Measurements from ENCODE around the gene GNAL. TPM values are rescaled to one million over a fixed set of nuclear protein-coding genes. Genes with fewer than 3 reads are reported as not detected.

Gene GNAL
- total and polyA plus RNA-seq, 11 donors: 0.76 to 5.9 (median 1.6) TPM

- TF ChIP-seq POLR2A (IDR thresholded peaks at IDR 0.05) (no peak), CTCF (IDR thresholded peaks at IDR 0.05) (no peak)
- intact Hi-C loops (cut with DNase I): no loop called here
- DNase-seq (no peak), ATAC-seq (no peak)
- H3K27me3 ChIP-seq: peaks cover 0 to 46% (median 8%) of the 10 kb centered on the region in 9 donors
- WGBS, 4 donors: 87 to 89% (median 88%) methylated on average over 9 of the region's 9 CpGs
- H3K27ac ChIP-seq: no peak overlapping the region
- no peak overlapping the region for H3K4me3 ChIP-seq
- H3K4me1 ChIP-seq: no peaks in the 10 kb centered on the region
- H3K36me3 ChIP-seq: no peaks in the 10 kb centered on the region
- no peaks in the 10 kb centered on the region for H3K9me3 ChIP-seq
These were observed 56.5 kb downstream of the GNAL start for GRCh38 chr18:11745521-11745920.

- ATAC-seq (no peak), DNase-seq (no peak)
- intact Hi-C loops (cut with DNase I): no loop called here
- no peaks in the 10 kb centered on the region for H3K36me3 ChIP-seq
- 93 to 96% (median 95%) methylated on average over 4 of the region's 4 CpGs for WGBS, 4 donors
- no peak overlapping the region for H3K4me3 ChIP-seq
- H3K4me1 ChIP-seq: peaks cover 0 to 11% (median 2%) of the 10 kb centered on the region in 12 donors
- H3K27me3 ChIP-seq: peaks cover 7 to 64% (median 22%) of the 10 kb centered on the region in 9 donors
- H3K9me3 ChIP-seq: no peaks in the 10 kb centered on the region
- H3K27ac ChIP-seq: no peak overlapping the region
- TF ChIP-seq CTCF (IDR thresholded peaks at IDR 0.05) (no peak), POLR2A (IDR thresholded peaks at IDR 0.05) (no peak)
These were observed 58.2 kb downstream of the GNAL start for GRCh38 chr18:11747286-11747685.

GRCh38 chr18:11747731-11748130 is 58.7 kb downstream of the GNAL start:
- H3K36me3 ChIP-seq: no peaks in the 10 kb centered on the region
- DNase-seq (no peak), ATAC-seq (no peak)
- peaks cover 0 to 15% (median 2%) of the 10 kb centered on the region in 12 donors for H3K4me1 ChIP-seq
- intact Hi-C loops (cut with DNase I): no loop called here
- H3K9me3 ChIP-seq: no peaks in the 10 kb centered on the region
- no peak overlapping the region for H3K4me3 ChIP-seq
- H3K27me3 ChIP-seq: peaks cover 7 to 66% (median 25%) of the 10 kb centered on the region in 9 donors
- 28 to 33% (median 31%) methylated on average over 11 of the region's 11 CpGs for WGBS, 4 donors
- H3K27ac ChIP-seq: no peak overlapping the region
- no peak for TF ChIP-seq CTCF (IDR thresholded peaks at IDR 0.05)
- no peak for TF ChIP-seq POLR2A (IDR thresholded peaks at IDR 0.05)

- intact Hi-C loops (cut with DNase I): no loop called here
- Histone ChIP-seq H3K36me3 (no peaks in the 10 kb centered on the region), H3K4me3 (no peak overlapping the region), H3K27me3 (peaks cover 11 to 70% (median 25%) of the 10 kb centered on the region in 9 donors), H3K27ac (no peak overlapping the region), H3K9me3 (no peaks in the 10 kb centered on the region), H3K4me1 (peaks cover 0 to 17% (median 2%) of the 10 kb centered on the region in 12 donors)
- TF ChIP-seq POLR2A (IDR thresholded peaks at IDR 0.05) (no peak), CTCF (IDR thresholded peaks at IDR 0.05) (no peak)
- 88 to 89% (median 88%) methylated on average over 8 of the region's 8 CpGs for WGBS, 4 donors
- DNase-seq: no peak
- ATAC-seq: no peak
These were observed 60.2 kb downstream of the GNAL start for GRCh38 chr18:11749305-11749704.

Measured in heart left ventricle (tissue), 16 donors.